Measurements from ENCODE around the gene MOAP1.
"Not testable (repeated sequence)": the region's sequence is repeated elsewhere in the genome, so short reads cannot be mapped to it uniquely, and the experiment has no call there.

MOAP1 gene

GRCh38 chr14:93183596-93184317 is 940 bp downstream of the MOAP1 start:
- peak overlapping the region; percentile 97 for H3K4me3 ChIP-seq (ENCODE audit: low read depth, low read length)
- no peak for DNase-seq (ENCODE audit: low read depth)
- TF ChIP-seq CTCF (IDR thresholded peaks at IDR 0.05; ENCODE audit: control insufficient read depth, extremely low read depth, insufficient read depth), result no peak

- no peak for TF ChIP-seq CTCF (IDR thresholded peaks at IDR 0.05; ENCODE audit: control insufficient read depth, extremely low read depth, insufficient read depth)
- no peak overlapping the region for H3K4me3 ChIP-seq (ENCODE audit: low read depth, low read length)
- no peak for DNase-seq (ENCODE audit: low read depth)
Measured at GRCh38 chr14:93175492-93175891, 9.2 kb downstream of the MOAP1 start.

- DNase-seq (ENCODE audit: low read depth); H3K4me3 ChIP-seq (ENCODE audit: low read depth, low read length): not testable (repeated sequence)
Measured at GRCh38 chr14:93174731-93175130, 10.0 kb downstream of the MOAP1 start.

DNA sequence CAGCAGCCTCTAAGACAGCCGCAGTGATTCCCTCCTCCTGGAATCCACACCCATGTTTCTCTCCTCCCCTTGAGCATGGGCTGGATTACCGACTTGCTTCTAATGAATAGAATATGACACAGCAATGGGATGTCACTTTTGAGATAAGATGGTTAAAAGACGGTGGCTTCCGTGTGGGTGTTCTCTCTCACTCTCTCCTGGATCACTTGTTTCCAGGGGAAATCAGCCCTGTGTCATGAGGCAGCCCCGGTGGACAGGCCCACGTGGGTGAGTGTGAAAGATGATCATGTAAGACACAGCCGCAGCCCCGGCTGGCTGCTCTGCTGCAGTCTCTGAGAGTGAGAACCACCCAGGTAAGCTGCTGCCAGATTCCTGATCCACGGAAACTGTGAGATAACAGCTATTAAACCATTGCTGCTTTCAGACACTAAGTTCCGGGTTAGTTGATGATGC is 10.7 kb downstream of the MOAP1 start:
- no peak for DNase-seq (ENCODE audit: low read depth)
- no peak overlapping the region for H3K4me3 ChIP-seq (ENCODE audit: low read depth, low read length)
- TF ChIP-seq CTCF (IDR thresholded peaks at IDR 0.05; ENCODE audit: control insufficient read depth, extremely low read depth, insufficient read depth), result no peak

GRCh38 chr14:93171376-93171775 is 13.3 kb downstream of the MOAP1 start:
- H3K4me3 ChIP-seq (ENCODE audit: low read depth, low read length), result no peak overlapping the region
- no peak for TF ChIP-seq CTCF (IDR thresholded peaks at IDR 0.05; ENCODE audit: control insufficient read depth, extremely low read depth, insufficient read depth)
- DNase-seq (ENCODE audit: low read depth), result no peak

GRCh38 chr14:93170141-93170540 is 14.6 kb downstream of the MOAP1 start:
- H3K4me3 ChIP-seq (ENCODE audit: low read depth, low read length); DNase-seq (ENCODE audit: low read depth): not testable (repeated sequence)

DNA sequence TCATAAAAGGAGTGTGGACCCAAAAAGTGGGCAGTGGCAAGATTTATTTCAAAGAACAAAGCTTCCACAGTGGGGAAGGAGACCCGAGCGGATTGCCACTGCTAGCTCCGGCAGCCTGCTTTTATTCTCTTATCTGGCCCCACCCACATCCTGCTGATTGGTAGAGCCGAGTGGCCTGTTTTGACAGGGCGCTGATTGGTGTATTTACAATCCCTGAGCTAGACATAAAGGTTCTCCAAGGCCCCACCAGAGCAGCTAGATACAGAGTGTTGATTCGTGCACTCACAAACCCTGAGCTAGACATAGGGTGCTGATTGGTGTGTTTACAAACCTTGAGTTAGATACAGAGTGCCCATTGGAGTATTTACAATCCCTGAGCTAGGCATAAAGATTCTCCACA is 15.1 kb downstream of the MOAP1 start:
- not testable (repeated sequence) for DNase-seq (ENCODE audit: low read depth); H3K4me3 ChIP-seq (ENCODE audit: low read depth, low read length)

- DNase-seq (ENCODE audit: low read depth); H3K4me3 ChIP-seq (ENCODE audit: low read depth, low read length): not testable (repeated sequence)
Measured at GRCh38 chr14:93168610-93169009, 16.1 kb downstream of the MOAP1 start.

DNA sequence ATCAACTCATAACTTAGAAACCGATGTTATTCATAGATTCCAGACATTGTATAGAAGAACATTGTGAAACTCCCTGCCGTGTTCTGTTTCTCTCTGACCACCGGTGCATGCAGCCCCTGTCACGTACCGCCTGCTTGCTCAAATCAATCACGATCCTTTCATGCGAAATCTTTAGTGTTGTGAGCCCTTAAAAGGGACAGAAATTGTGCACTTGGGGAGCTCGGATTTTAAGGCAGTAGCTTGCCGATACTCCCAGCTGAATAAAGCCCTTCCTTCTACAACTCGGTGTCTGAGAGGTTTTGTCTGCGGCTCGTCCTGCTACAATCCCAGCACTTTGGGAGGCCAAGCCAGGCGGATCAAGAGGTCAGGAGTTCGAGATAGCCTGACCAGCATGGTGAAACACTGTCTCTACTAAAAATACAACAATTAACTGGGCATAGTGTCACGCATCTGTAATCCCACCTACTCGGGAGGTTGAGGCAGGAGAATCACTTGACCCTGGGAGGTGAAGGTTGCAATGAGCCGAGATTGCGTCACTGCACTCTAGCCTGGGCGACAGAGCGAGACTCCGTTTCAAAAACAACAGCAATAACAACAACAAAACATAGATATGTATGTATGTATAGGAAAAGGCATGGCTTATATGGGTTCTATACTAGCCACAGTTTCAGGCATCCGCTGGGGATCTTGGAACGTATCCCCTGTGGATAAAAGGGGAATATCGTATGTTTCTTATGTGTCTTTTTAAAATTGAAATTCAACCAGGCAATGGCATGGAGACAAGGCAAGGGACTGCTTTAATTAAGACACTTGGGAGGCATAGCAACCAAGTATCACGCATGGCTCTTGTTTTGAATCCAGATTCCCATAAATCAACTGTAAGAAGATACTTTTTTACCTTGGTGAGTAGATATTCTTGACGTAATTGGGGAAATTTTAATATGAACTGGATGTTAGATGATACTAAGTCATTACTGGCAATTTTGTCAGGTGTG is 19.1 kb downstream of the MOAP1 start:
- not testable (repeated sequence) for H3K4me3 ChIP-seq (ENCODE audit: low read depth, low read length); DNase-seq (ENCODE audit: low read depth)

All from LNCaP clone FGC (cell line).